Activated T-helper 17 cell treated with anti-CD3 and anti-CD28 coated beads, Interleukin-2, amount 50 U/mL, for 72 hours (primary cell): ENCODE data around the gene SLC38A10. TPM values are rescaled to one million over a fixed set of nuclear protein-coding genes. Genes with fewer than 3 reads are reported as not detected.
A peak's percentile ranks its signal among the peaks of the same experiment; 100 is the strongest.

Source experiments
- ATAC-seq: fragments of 150-1000 bp; cut with Tn5 transposase; replicated peaks from 2 replicates; pipeline ENCODE4 v1.10.0; 2021; ENCODE audit warnings: mild to moderate bottlenecking, moderate library complexity
- H3K27ac Mint-ChIP-seq: one replicate; pipeline ENCODE4 v1.8.0; 2022; ENCODE audit warnings: mixed read lengths
- H3K27me3 Mint-ChIP-seq: one replicate; pipeline ENCODE4 v1.8.0; 2022; ENCODE audit warnings: mixed read lengths
- H3K36me3 Mint-ChIP-seq: one replicate; pipeline ENCODE4 v1.8.0; 2022; ENCODE audit warnings: low read depth, mild to moderate bottlenecking, mixed read lengths
- H3K4me1 Mint-ChIP-seq: one replicate; pipeline ENCODE4 v1.8.0; 2022; ENCODE audit warnings: mixed read lengths
- H3K4me3 Mint-ChIP-seq: one replicate; pipeline ENCODE4 v1.8.0; 2022; ENCODE audit warnings: mild to moderate bottlenecking, mixed read lengths
- H3K9me3 Mint-ChIP-seq: one replicate; pipeline ENCODE4 v1.8.0; 2022; ENCODE audit warnings: mixed read lengths
- total RNA-seq, 2 donors: library from RNA; stranded (reverse); gene quantifications; one replicate each; pipeline ENCODE4 v1.2.3, GENCODE V29; 2022

Gene SLC38A10
- total RNA-seq, 2 donors from 2014 or later, result 58.4 to 71.2 TPM

DNA sequence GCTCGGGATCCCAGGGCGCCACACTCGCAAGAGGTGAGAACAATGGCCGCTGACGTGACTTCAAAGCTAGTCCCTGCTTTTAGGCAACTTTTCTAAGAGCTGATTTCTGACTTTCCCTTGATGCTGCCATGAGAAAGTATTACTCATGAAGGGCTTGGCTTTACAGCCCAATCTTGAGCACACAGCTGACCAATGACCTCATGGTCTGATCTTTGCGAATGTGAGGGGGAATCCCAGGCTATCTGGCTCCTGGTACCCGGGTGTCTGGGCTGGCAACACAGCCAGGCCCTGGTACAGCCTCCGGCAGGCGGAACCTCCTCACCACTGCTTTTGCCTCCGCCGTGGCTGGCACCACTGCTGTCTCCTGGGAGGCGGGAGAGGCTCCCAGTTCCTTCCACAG is 38.5 kb downstream of the SLC38A10 start:
- Mint-ChIP-seq H3K4me1 (peaks cover 12% of the 10 kb centered on the region), H3K27ac (no peak overlapping the region), H3K9me3 (no peaks in the 10 kb centered on the region), H3K36me3 (peaks cover 21% of the 10 kb centered on the region), H3K4me3 (no peak overlapping the region), H3K27me3 (no peaks in the 10 kb centered on the region)
- ATAC-seq, result no peak

DNA sequence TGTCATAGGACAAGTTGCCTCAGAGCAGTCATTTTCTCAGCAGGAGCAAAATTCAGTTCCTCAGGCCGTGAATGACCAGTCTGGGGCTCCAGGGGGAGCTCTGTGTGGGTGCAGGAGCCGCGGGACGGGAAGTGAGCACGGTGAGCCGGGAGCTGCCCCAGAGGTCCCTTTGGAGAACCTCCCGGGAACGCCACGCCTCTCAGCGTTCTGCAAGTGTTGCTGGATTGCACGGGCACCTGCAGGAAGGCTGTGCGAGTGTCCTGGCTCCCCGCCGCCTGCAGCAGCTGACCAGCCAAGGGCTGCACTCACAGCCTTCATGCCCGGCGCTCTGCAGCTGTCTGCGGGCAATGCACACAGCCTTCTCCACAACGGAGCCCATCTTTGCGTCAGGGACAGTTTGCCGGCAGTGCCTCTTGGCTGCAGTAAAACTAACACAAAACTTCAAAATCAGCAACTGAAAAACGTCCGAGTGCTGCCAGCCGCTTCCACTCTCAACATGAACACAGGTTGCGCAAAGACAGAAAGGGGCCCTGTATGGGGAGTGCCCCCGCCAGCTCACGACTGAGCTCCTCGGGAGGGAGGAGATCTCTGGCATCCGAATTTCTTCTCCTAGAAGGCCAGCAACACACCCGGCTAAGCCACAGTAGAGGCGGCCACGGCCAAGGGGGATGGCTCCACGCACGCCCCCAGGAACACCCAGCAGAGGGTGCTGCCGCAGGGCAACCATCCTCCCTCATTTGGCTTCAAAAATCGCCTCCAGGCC is 40.0 kb downstream of the SLC38A10 start:
- peaks cover 12% of the 10 kb centered on the region for H3K4me1 Mint-ChIP-seq
- peaks cover 31% of the 10 kb centered on the region for H3K36me3 Mint-ChIP-seq
- H3K27me3 Mint-ChIP-seq, result no peaks in the 10 kb centered on the region
- no peak overlapping the region for H3K27ac Mint-ChIP-seq
- no peak overlapping the region for H3K4me3 Mint-ChIP-seq
- ATAC-seq, result no peak
- H3K9me3 Mint-ChIP-seq, result no peaks in the 10 kb centered on the region

DNA sequence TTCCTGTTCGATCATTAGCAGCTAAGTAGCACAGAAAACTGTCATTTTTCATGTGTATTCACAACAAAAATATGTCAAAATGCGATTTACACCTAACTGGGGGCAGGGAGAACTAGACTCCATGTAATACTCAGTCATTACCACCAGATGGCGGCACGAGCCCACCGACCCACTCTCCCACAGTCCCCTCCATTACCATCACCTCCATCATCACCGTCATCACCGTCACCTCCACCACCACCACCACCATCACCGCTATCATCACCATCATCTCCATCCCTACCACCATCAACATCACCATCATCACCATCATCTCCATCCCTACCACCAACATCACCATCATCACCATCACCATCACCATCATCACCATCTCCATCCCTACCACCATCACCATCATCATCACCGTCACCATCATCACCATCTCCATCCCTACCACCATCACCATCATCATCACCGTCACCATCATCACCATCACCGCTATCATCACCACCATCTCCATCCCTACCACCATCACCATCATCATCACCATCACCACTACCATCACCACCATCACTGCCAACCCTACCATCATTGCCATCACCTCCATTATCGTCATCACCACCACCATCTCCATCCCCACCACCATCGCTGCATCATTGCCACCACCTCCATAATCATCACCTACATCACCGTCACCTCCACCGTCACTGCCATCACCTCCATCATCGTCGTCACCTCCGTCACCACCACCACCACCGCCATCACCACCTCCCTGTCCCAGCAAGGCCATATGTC is 41.6 kb downstream of the SLC38A10 start:
- no peak overlapping the region for H3K4me3 Mint-ChIP-seq
- peaks cover 31% of the 10 kb centered on the region for H3K36me3 Mint-ChIP-seq
- peak; percentile 80 for ATAC-seq
- no peaks in the 10 kb centered on the region for H3K9me3 Mint-ChIP-seq
- no peak overlapping the region for H3K27ac Mint-ChIP-seq
- peaks cover 12% of the 10 kb centered on the region for H3K4me1 Mint-ChIP-seq
- H3K27me3 Mint-ChIP-seq, result no peaks in the 10 kb centered on the region

DNA sequence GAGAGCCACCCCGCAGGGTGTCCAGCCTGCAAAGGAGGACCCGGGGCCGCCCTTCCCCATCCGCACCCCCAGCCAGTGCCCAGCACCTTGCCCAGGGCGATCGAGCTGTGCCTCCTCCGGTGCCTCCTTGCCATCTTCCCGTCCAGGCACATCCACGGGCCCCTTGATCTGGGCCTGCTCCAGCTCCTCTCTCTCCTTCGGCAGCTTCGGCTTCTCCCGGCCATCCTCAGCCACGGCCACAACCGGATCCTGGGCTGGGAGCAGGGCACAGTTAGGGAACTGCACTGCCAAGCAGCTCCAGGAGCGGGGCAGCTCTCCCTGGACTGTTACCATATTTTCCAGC is 42.1 kb downstream of the SLC38A10 start:
- H3K27me3 Mint-ChIP-seq, result no peaks in the 10 kb centered on the region
- no peak overlapping the region for H3K27ac Mint-ChIP-seq
- peaks cover 12% of the 10 kb centered on the region for H3K4me1 Mint-ChIP-seq
- no peak overlapping the region for H3K4me3 Mint-ChIP-seq
- H3K9me3 Mint-ChIP-seq, result no peaks in the 10 kb centered on the region
- H3K36me3 Mint-ChIP-seq, result peaks cover 31% of the 10 kb centered on the region
- ATAC-seq, result no peak

DNA sequence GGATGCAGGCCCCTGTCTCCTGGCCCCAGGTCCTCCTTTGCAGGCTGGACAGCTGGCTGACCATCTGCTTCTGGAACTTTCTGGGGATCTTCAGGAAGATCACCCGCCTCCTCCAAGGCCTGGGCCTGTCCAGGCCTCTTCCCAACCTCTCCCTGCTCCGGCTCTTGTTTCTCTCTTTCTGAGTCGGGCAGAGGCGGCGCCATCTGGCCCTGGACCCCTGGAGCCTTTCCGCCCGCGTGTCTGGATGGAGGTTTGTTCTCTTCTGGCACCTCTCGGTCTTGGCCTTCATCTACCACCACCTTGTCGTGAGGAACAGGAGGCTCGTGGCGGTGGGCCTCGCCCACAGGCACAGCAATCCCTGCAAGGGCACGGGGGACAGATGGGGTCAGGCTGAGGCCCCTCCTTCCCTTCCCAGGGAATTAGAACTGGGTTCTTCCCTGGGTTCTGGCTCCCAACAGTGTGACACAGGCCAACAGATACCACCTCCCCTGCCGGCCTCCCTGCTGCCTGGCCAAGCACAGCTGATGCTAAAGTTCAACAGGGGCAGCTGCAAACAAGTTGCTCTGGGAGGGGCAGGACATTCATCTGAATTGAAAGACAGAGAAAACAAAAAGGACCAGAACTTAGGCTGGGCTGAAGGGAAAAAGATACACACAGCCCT is 42.7 kb downstream of the SLC38A10 start:
- Mint-ChIP-seq H3K27ac (no peak overlapping the region), H3K9me3 (no peaks in the 10 kb centered on the region), H3K36me3 (peaks cover 31% of the 10 kb centered on the region), H3K4me3 (no peak overlapping the region), H3K27me3 (no peaks in the 10 kb centered on the region), H3K4me1 (peaks cover 12% of the 10 kb centered on the region)
- no peak for ATAC-seq

DNA sequence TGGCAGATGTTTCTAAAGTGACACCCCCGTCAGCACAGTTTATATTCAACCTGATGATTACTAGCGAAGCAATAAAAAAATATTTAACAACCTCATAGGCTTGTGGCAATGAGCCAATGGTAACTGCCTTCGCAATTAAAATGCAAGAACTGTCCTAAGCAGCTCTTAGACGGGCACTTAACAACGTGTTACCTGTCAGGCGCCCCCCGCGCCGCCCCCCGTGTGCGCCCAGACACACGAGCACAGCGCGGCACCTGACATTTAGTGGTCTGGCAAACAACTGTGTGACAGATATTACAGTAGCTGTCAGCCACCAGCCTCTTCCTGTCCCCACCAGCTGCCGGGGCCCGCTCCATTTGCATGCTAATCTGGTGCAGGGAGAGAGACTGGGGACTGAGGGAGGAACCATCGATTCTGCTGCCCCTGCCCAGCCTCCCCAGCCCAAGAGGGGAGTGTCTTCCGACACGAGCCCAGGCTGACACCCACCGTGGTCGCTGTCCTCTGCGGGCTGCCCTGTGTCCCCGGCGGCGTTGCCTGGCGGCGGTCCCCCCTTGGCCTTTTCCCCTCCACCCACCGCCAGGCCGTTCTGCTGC is 43.3 kb downstream of the SLC38A10 start:
- Mint-ChIP-seq H3K27me3 (no peaks in the 10 kb centered on the region), H3K4me1 (peaks cover 12% of the 10 kb centered on the region), H3K27ac (no peak overlapping the region), H3K36me3 (peaks cover 31% of the 10 kb centered on the region), H3K4me3 (no peak overlapping the region), H3K9me3 (no peaks in the 10 kb centered on the region)
- no peak for ATAC-seq

DNA sequence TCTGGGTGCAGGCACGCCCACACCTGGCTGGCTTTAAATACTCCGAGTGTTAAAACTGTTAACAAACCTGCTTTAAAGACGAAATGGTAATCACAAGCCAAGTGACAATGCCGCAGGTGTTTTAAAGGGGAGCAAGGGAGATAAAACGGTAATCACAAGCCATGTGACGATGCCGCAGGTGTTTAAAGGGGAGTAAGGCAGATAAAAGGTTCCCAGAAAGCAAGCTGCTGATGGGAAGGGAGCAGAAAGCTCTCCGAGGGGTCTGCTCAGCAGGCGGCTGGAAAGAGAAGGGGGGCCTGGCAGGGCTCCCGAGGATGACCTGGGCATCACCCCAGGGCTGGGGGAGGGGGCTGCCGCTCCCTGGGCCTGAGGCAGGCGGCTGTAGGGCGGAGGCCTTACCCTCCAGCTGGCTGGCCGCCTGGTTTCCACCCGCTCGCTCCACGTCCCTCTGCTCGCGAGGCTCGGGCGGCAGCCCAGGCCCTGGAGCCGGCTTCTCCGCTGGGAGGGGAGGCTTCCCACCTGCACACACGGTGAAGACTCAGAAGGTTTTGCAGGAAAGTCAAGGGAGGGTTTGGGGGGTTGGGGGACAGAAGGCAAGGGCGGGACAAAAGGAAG is 43.9 kb downstream of the SLC38A10 start:
- H3K27me3 Mint-ChIP-seq, result no peaks in the 10 kb centered on the region
- no peak overlapping the region for H3K27ac Mint-ChIP-seq
- H3K9me3 Mint-ChIP-seq, result no peaks in the 10 kb centered on the region
- peaks cover 12% of the 10 kb centered on the region for H3K4me1 Mint-ChIP-seq
- no peak for ATAC-seq
- peaks cover 31% of the 10 kb centered on the region for H3K36me3 Mint-ChIP-seq
- no peak overlapping the region for H3K4me3 Mint-ChIP-seq

DNA sequence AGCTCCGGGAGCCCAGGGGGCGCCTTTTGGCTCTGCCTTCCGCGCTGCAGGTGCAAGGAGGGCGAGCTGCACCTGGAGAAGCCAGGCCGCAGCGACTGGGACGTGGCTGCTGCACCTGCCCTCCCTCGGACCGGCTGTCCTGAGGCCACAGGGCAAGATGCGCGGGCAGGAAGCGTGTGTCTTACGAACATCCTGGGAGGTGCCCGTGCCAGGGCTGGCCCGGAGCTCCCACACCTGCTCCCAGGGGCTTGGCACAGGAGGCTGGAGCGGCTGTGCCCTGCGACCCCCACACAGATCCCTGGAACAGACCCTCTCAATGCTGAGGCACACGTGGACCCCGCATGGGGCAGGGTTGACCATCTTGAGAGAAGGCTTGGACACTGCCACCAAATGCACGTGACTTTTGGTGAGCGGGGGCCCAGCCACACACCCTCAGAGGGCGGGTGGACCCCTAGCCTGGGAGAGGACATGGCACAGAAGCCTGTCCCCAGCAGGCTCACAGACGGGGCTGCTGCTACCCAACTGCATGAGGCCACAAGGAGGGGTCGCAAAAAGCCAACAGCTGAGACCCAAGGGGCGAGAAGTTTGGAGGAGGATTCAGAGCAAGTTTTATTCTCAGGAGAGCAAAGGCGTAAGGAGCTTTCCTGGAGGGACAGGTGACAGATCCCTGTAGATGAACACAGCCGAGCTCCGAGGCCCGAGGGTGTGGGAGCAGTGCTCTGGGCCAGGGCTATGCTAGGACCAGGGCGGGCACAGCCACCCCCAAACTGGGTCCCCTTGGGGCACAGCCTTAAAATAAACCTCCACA is 44.6 kb downstream of the SLC38A10 start:
- H3K27me3 Mint-ChIP-seq, result no peaks in the 10 kb centered on the region
- no peaks in the 10 kb centered on the region for H3K9me3 Mint-ChIP-seq
- H3K4me3 Mint-ChIP-seq, result no peak overlapping the region
- peaks cover 31% of the 10 kb centered on the region for H3K36me3 Mint-ChIP-seq
- ATAC-seq, result no peak
- H3K27ac Mint-ChIP-seq, result no peak overlapping the region
- peaks cover 12% of the 10 kb centered on the region for H3K4me1 Mint-ChIP-seq

DNA sequence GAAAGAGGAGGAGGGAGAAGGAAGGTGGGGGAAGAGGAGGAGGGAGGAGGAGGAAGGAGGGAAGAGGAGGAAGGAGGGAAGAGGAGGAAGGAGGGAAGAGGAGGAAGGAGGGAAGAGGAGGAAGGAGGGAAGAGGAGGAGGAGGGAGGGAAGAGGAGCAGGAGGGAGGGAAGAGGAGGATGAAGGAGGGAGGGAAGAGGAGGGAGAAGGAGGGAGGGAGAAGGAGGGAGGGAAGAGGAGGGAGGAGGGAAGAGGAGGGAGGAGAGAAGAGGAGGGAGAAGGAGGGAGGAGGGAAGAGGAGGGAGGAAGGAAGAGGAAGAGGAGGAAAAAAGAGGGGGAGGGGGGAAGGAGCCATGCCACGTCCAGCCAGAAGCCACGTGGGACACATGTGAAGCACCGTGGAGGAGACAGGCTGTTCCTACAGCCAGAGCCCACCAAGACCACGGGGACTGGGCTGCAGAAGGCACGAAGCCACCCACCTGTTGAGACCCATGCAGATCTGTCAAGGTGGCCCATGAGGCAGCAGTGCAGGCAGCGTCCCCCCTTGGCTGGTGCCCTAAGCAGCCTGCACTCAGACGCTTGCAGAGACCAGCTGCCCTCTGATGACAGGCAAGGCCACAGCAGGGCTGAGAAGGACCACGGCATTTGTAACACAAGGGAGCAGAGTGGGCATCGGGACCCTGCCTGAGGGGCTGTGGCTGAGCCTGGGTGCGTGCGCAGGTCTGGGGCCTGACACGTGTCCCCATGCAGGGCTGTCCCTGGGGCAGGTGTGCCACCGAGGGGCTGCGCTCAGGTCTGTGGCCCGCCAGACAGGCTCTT is 45.7 kb downstream of the SLC38A10 start:
- Mint-ChIP-seq H3K27ac (no peak overlapping the region), H3K4me3 (no peak overlapping the region), H3K4me1 (peaks cover 18% of the 10 kb centered on the region), H3K27me3 (no peaks in the 10 kb centered on the region), H3K36me3 (peaks cover 40% of the 10 kb centered on the region), H3K9me3 (no peaks in the 10 kb centered on the region)
- no peak for ATAC-seq

DNA sequence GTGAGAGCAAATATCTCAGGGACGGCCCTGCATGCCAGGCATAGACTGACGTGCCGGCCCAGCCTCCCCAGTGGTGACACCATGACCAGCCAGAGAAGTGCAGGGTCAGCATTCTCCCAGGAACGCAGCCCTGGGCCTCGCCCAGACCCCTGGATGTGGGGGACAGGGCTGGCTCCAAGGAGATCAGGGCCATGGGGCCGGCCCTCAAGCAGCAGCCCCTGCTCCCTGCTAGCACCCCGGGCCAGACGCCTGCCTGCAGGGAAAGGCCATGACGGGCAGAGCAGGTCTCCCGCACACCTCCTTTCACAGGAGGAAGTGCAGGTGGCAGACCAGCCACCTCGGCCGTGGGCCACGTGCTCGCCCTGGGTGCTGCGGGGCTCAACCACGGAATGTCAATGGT is 46.5 kb downstream of the SLC38A10 start:
- Mint-ChIP-seq H3K4me1 (peaks cover 13% of the 10 kb centered on the region), H3K36me3 (peaks cover 40% of the 10 kb centered on the region), H3K4me3 (no peak overlapping the region), H3K27ac (no peak overlapping the region), H3K27me3 (no peaks in the 10 kb centered on the region), H3K9me3 (no peaks in the 10 kb centered on the region)
- ATAC-seq, result no peak

DNA sequence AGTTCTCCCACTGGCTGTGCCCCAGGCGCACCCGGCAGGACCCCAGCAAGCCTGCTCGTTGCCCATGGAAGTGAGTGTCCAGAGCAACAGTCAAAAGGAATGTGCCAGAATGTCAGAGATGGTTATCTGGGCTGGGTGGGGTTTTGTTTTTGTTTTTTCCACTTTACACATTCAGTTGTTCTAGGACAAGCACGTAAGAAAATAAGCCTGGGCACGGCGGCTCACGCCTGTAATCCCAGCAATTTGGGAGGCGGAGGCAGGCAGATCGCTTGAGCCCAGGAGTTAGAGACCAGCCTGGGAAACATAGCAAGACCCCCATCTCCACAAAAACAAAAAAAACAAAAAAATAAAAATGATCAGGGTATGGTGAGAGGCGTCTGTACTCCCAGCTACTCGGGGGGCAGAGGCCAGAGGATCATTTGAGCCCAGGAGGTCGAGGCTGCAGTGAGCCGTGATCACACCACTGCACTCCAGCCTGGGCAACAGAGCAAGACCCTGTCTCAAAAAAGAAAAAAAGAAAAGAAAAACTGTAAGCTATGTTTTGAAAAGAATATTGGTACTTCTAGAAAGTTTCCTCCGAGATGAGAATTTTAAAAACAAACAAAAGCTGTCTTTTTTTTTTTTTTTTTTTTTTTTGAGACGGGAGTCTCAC is 47.6 kb downstream of the SLC38A10 start:
- Mint-ChIP-seq H3K36me3 (peaks cover 30% of the 10 kb centered on the region), H3K27me3 (no peaks in the 10 kb centered on the region), H3K4me3 (no peak overlapping the region), H3K4me1 (peaks cover 6% of the 10 kb centered on the region), H3K9me3 (no peaks in the 10 kb centered on the region), H3K27ac (no peak overlapping the region)
- no peak for ATAC-seq

DNA sequence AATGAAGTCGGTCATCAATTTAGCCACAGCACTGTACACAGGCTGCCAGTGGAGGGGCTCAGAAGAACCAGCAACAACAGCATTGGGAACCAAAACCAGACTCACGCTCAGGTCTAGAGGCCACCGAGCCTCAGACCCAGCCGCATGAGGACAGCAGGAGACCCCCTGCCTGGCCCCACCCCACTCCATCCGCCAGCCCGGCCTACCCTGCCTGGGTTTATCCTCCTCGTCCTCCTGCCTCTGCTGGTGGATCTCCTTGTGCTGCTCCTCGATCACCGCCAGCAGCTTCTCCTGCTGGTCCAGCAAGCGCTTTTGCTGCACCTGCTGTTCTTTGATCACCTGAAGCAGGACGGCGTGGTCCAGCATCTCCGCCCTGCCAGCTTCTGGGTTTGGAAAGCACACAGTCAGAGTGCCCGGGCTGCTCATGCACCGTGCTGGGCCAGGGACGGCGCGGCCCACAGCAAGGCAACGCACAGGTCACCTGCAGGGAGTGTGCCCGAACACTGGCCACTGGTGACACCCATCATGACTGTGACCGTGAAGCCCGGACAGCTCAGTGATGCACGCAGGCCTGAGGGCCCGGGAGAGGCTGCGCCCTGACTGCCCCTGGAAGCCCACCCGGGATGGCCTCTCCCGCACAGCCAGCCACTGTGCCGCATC is 48.3 kb downstream of the SLC38A10 start:
- Mint-ChIP-seq H3K27ac (no peak overlapping the region), H3K9me3 (no peaks in the 10 kb centered on the region), H3K4me3 (no peak overlapping the region), H3K27me3 (no peaks in the 10 kb centered on the region), H3K4me1 (peaks cover 6% of the 10 kb centered on the region), H3K36me3 (peaks cover 32% of the 10 kb centered on the region)
- ATAC-seq, result no peak
